Parathyroid adenoma (tissue), 2 donors: ENCODE results near the gene FGF11.

Experiments used
- H2AFZ ChIP-seq: fragments of 300-600 bp; sonication (generic); one replicate; pipeline ENCODE4 v1.7.0; 2017; ENCODE audit warnings: antibody characterized with exemption, mild to moderate bottlenecking
- H3K27ac ChIP-seq: fragments of 300-600 bp; sonication (generic); one replicate; pipeline ENCODE4 v1.7.0; 2017
- H3K27me3 ChIP-seq: fragments of 300-600 bp; sonication (generic); one replicate; pipeline ENCODE4 v1.7.0; 2017; ENCODE audit warnings: low read length; ENCODE audit not compliant: control insufficient read depth, insufficient read depth
- H3K36me3 ChIP-seq: fragments of 300-600 bp; sonication (generic); one replicate; pipeline ENCODE4 v1.7.0; 2017; ENCODE audit warnings: low read length; ENCODE audit not compliant: control insufficient read depth, insufficient read depth
- H3K4me1 ChIP-seq: fragments of 300-600 bp; sonication (generic); one replicate; pipeline ENCODE4 v1.7.0; 2017; ENCODE audit warnings: control low read depth
- H3K4me2 ChIP-seq: fragments of 300-600 bp; sonication (generic); one replicate; pipeline ENCODE4 v1.7.0; 2017; ENCODE audit warnings: low read length
- H3K4me3 ChIP-seq: fragments of 300-600 bp; sonication (generic); one replicate; pipeline ENCODE4 v1.7.0; 2017; ENCODE audit warnings: low read depth, low read length
- H3K79me2 ChIP-seq: fragments of 300-600 bp; sonication (generic); one replicate; pipeline ENCODE4 v1.7.0; 2017; ENCODE audit warnings: control low read depth
- H3K9ac ChIP-seq: fragments of 300-600 bp; sonication (generic); one replicate; pipeline ENCODE4 v1.7.0; 2017; ENCODE audit warnings: mild to moderate bottlenecking
- H3K9me3 ChIP-seq: fragments of 300-600 bp; sonication (generic); one replicate; pipeline ENCODE4 v1.7.0; 2017; ENCODE audit warnings: low read length; ENCODE audit not compliant: control insufficient read depth
- CTCF ChIP-seq: fragments of 300-600 bp; sonication (generic); IDR thresholded peaks from one replicate; pipeline ENCODE4 v1.7.0; 2017; ENCODE audit warnings: antibody characterized with exemption, mild to moderate bottlenecking
- donor health status: primary hyperparathyroidism.

The FGF11 gene

GRCh38 chr17:7425316-7425715 lies 14.0 kb upstream of the FGF11 start, which contains the start of gene SPEM2:
Gene SPEM2, plus strand, starts transcription at chr17:7425616. Its CDS starts 73 bp downstream, at chr17:7425689.
- Histone ChIP-seq H3K36me3 (no peaks in the 10 kb centered on the region), H3K4me2 (no peak within 1 kb of the TSS), H3K4me3 (no peak within 1 kb of the TSS), H3K27me3 (no peaks in the 10 kb centered on the region), H3K9ac (no peak within 1 kb of the TSS), H3K27ac (no peak within 1 kb of the TSS), H3K9me3 (no peaks in the 10 kb centered on the region), H2AFZ (no peak within 1 kb of the TSS), H3K4me1 (no peaks in the 10 kb centered on the region), H3K79me2 (no peaks in the 10 kb centered on the region)
- no peak for TF ChIP-seq CTCF

- no peak for TF ChIP-seq CTCF
- Histone ChIP-seq H3K4me2 (no peak overlapping the region), H3K4me3 (no peak overlapping the region), H3K4me1 (no peaks in the 10 kb centered on the region), H3K36me3 (no peaks in the 10 kb centered on the region), H3K9ac (no peak overlapping the region), H3K27ac (no peak overlapping the region), H2AFZ (no peak overlapping the region), H3K9me3 (no peaks in the 10 kb centered on the region), H3K27me3 (no peaks in the 10 kb centered on the region), H3K79me2 (no peaks in the 10 kb centered on the region)
These were observed 13.6 kb upstream of the FGF11 start for GRCh38 chr17:7425756-7426155.

- H3K9me3 ChIP-seq: no peaks in the 10 kb centered on the region
- H3K27me3 ChIP-seq: no peaks in the 10 kb centered on the region
- H3K79me2 ChIP-seq: no peaks in the 10 kb centered on the region
- H3K36me3 ChIP-seq: no peaks in the 10 kb centered on the region
- no peak overlapping the region for H3K9ac ChIP-seq
- no peak overlapping the region for H2AFZ ChIP-seq
- TF ChIP-seq CTCF: no peak
- no peak overlapping the region for H3K4me2 ChIP-seq
- H3K4me3 ChIP-seq: no peak overlapping the region
- no peaks in the 10 kb centered on the region for H3K4me1 ChIP-seq
- no peak overlapping the region for H3K27ac ChIP-seq
These were observed 13.0 kb upstream of the FGF11 start for GRCh38 chr17:7426203-7426863.

GRCh38 chr17:7426896-7427489 lies 12.3 kb upstream of the FGF11 start:
- Histone ChIP-seq H2AFZ (no peak overlapping the region), H3K4me3 (no peak overlapping the region), H3K27me3 (no peaks in the 10 kb centered on the region), H3K4me2 (no peak overlapping the region), H3K9ac (no peak overlapping the region), H3K4me1 (no peaks in the 10 kb centered on the region), H3K79me2 (no peaks in the 10 kb centered on the region), H3K27ac (no peak overlapping the region), H3K9me3 (no peaks in the 10 kb centered on the region), H3K36me3 (no peaks in the 10 kb centered on the region)
- no peak for TF ChIP-seq CTCF

GRCh38 chr17:7427549-7427948 lies 11.8 kb upstream of the FGF11 start:
- no peaks in the 10 kb centered on the region for H3K4me1 ChIP-seq
- no peak for TF ChIP-seq CTCF
- H3K9ac ChIP-seq: no peak overlapping the region
- no peak overlapping the region for H3K4me3 ChIP-seq
- H3K36me3 ChIP-seq: no peaks in the 10 kb centered on the region
- no peak overlapping the region for H3K4me2 ChIP-seq
- H3K9me3 ChIP-seq: no peaks in the 10 kb centered on the region
- no peak overlapping the region for H2AFZ ChIP-seq
- no peaks in the 10 kb centered on the region for H3K27me3 ChIP-seq
- no peak overlapping the region for H3K27ac ChIP-seq
- no peaks in the 10 kb centered on the region for H3K79me2 ChIP-seq
